Activated CD4-positive, alpha-beta T cell treated with anti-CD3 and anti-CD28 coated beads for 1 hour (primary cell): ENCODE results near the gene VPS18.

Experiments
- DNase-seq: peaks from one replicate; pipeline ENCODE4 v3.0.0-alpha.2; 2020

VPS18 gene

GRCh38 chr15:40902605-40903561 is 8.6 kb downstream of the VPS18 start:
- DNase-seq, result no peak

- no peak for DNase-seq
These were observed 10.4 kb downstream of the VPS18 start for GRCh38 chr15:40904552-40905201.

DNA sequence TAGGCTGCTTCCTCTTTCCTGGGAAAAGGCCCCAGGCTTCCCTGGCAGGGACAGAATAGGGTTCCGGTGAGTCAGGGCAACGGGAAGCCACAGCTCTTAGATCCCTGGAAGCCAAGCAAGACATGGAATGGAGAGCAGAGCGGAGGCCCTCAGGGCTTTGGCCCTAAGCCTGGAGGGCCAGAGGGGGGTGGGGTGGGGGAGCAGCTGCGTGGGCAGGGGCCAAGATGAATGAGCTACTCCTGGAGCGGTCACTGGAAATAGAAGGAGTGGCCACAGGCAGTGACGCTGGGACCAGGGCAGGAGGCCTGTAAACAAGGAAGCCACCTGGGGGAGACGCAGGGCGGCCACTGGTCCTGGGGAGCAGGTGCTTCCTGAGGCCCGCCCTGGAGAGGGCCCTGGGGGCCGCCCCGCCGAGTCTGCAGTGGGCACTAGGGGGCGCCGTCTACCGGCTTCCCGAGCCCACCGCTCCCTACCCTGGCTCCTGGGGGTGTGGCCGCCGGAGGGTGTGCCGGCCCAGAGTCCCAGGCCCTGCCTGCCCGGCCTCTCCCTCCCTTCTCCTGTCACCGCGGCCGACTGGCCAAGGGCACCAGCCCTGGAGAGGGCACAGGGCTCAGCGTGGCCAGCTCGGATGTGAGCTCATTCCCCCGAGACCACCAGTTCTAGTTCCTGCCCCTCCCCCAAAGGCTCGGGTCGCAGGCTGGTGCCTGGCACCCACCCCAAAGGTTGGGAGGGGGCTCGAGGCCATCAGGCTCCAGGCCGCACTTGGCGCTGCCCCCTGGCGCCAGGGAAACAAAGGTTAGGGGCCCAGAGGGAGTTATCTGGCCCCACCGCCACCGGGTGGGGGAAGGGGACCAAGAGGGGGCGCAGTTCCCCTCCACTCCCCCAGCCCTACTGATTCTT is 12.1 kb downstream of the VPS18 start:
- DNase-seq, result peak; percentile 65

DNA sequence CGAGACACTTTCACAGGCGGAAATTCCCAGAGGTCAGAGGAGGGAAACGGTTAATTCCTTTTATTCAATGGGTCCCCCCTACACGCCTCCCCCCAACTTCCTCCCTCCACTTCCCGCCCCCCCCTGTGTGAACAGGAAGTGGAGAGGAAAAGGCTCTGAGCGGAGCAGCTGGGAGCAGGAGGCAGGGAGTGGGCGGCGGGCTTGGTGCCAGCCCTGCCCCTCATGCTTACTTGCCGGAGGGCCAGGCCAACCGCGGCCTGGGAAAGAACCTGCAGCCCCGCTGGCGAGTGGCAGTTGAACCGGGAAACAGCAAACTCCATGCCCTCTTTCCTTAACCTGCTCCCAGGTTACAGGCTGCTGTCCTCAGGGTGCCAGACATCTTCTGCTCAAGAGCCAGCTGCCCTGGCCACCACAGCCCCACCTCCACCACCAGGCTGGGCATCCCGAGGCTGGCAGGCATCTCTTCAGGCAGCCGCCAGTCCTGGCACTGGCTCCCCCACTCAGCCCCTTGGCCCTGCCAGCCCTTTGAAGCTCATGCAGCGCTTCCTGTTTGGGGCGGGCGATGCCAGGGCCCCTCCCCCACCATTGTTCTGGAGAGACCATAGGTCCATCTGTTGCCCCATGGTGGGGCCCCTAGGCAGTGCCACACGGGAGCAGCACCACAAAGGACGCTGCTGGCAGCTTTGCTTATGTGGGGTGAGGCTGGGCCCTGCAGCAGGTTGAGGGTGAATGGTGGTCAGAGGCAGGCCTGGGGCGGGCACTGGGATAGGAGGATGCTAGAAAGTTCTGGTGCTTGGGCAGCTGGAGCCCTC is 12.9 kb downstream of the VPS18 start:
- DNase-seq, result no peak

- no peak for DNase-seq
These were observed 13.8 kb downstream of the VPS18 start for GRCh38 chr15:40908095-40908494.

- no peak for DNase-seq
These were observed 15.7 kb downstream of the VPS18 start for GRCh38 chr15:40909662-40910630.

GRCh38 chr15:40911141-40911540 is 16.9 kb downstream of the VPS18 start:
- no peak for DNase-seq

DNA sequence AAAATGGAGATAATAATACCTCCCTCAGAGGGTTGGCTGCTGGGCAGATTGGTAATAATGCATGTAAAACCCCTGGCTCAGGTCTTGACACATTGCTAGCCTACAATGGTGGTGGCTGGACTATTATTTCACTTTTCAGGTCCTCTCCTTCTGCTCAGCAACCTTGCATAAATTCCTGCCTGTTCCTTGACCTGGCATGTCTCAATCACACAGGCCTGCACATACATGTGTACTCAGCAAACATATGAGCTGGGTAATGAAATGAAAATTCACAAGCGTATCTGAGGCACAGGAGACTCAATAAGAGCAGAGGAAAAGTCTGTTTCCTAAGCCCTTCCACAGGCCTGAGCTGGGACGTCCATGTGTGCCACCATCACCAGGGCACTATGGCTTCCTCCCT is 17.4 kb downstream of the VPS18 start:
- DNase-seq, result no peak

DNA sequence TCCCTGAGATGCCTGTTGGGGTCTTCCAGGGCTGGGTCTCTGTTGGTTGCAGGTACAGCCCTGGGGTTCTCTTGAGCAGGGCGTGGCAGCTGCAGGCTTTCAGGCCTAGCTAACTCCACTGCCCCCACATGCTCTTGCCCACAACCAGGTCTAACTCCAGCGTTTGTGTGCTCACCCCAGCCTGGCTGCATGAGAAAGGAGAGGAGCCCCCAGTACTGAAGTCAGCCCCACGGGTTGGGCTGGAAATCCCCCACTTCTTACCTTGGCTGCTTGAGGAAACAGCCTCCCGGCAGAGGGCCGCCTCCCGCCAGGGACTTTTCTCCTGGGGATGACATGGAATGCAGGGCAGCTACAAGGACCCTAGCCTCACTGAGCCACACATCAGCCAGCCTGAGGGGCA is 18.2 kb downstream of the VPS18 start:
- no peak for DNase-seq

DNA sequence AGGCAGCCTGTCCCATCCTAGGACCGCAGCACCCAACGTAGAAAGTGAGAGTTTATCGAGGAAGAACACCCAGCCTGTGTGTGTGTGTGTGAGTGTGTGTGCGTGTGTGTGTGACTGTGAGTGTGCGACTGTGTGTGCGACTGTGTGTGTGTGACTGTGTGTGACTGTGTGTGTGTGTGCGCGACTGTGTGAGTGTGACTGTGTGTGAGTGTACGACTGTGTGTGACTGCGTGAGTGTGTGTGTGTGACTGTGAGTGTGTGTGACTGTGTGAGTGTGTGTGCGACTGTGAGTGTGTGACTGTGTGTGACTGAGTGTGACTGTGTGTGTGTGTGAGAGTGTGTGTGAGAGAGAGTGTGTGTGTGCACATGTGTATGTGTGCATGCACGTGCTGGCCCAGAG is 19.8 kb downstream of the VPS18 start:
- no peak for DNase-seq

DNA sequence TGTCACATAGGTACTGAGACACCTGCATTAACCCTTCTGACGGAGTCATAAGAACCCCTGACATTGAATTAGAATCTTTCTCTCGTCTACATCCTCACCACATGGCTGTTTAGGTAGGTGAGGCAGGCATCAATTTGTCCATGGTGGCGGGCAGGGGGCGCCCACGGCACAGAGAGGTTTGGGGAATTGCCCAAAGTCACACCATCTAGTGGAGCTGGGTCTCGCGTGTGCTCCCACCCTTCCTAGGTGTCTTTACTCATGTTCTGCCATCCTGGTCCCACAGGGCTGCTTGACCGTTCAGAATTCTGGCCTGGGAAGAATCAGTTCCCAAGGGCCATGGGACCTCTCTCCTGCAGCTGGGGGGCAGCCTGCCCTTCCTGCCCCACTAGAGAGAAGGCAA is 20.2 kb downstream of the VPS18 start:
- no peak for DNase-seq

- no peak for DNase-seq
These were observed 20.9 kb downstream of the VPS18 start for GRCh38 chr15:40915116-40915661.

- DNase-seq, result no peak
These were observed 21.4 kb downstream of the VPS18 start for GRCh38 chr15:40915679-40916078.

GRCh38 chr15:40917585-40917984 is 23.3 kb downstream of the VPS18 start:
- no peak for DNase-seq

- no peak for DNase-seq
These were observed 24.0 kb downstream of the VPS18 start for GRCh38 chr15:40918146-40918798.

DNA sequence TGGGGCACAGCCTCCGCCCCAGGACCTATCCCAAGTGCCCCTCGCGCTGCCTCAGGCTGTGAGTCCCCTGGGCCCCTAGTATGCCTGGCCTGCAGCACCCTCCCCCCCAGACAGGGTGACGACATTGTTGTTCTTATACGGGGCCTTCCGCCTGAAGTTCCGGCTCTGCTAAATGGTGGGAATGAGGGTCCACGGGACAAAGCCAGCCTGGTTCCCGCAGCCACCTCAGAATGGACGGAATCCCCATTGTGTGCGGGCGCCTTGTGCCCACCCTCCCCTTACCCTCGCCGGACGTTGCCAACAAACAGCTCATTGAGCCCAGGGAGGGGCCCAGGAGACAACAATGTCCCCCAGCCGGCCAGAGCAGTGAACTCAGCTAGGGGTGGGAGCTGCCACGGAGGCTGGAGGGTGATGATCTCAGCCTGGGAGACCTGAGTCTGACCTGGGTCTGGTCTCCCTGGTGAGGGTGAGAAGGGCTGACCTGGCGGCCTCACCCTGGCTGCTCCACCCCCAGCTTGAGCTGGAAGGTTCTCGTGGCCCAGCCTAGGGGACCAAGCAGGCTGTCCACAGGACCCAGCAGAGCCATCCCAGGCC is 24.6 kb downstream of the VPS18 start:
- DNase-seq, result no peak

GRCh38 chr15:40921949-40922607 is 27.8 kb downstream of the VPS18 start:
- DNase-seq, result no peak

- no peak for DNase-seq
These were observed 28.4 kb downstream of the VPS18 start for GRCh38 chr15:40922608-40923005.

DNA sequence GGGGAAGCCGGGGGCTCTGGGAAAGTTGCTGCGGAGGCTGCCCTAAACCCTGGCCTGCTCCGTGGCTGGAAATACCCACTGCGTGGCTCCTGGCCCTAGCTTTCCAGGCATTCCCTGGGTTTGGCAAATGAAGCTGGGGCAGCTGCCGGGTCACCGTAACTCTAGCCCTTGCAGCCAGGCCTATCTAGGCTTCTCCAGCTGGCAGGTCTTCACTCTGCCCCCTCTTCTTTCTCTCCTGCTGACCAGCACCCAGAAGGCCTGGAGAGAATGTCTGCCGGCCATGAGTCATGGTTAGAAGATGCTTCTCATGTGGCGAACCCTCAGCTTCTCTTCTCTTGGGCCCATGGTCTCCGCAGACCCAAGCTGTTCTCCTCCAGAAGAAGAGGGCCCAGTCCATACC is 29.3 kb downstream of the VPS18 start:
- DNase-seq, result no peak
